Stimulated activated CD4-positive, alpha-beta T cell treated with anti-CD3 and anti-CD28 coated beads, TNF-alpha, amount 100 ng/mL, for 1 hour (primary cell): Measurements from ENCODE around the gene PFDN4.

ENCODE experiments used
- DNase-seq, 3 donors: peaks; one replicate each; pipeline ENCODE4 v3.0.0-alpha.2; 2020; ENCODE audit warnings: low read depth in 3 of 3, low spot score in 1 of 3

PFDN4 gene

GRCh38 chr20:54200487-54201267 is 7.2 kb upstream of the PFDN4 start:
- DNase-seq: no peak

- no peak for DNase-seq
Observed at GRCh38 chr20:54201268-54201846, 6.5 kb upstream of the PFDN4 start.

GRCh38 chr20:54203281-54203680 is 4.6 kb upstream of the PFDN4 start:
- no peak for DNase-seq

GRCh38 chr20:54204063-54204462 is 3.8 kb upstream of the PFDN4 start:
- DNase-seq: no peak

- no peak for DNase-seq
Observed at GRCh38 chr20:54204481-54204880, 3.4 kb upstream of the PFDN4 start.

GRCh38 chr20:54205450-54205849 is 2.4 kb upstream of the PFDN4 start:
- DNase-seq: no peak

GRCh38 chr20:54207053-54207742 is 689 bp upstream of the PFDN4 start:
- no peak for DNase-seq

- DNase-seq: peak in 1 of 3 donors; percentile 11
Observed at GRCh38 chr20:54208548-54209176, 775 bp downstream of the PFDN4 start.

- no peak for DNase-seq
Observed at GRCh38 chr20:54209216-54209813, 1.4 kb downstream of the PFDN4 start.

GRCh38 chr20:54212226-54212625 is 4.3 kb downstream of the PFDN4 start:
- DNase-seq: no peak

- no peak for DNase-seq
Observed at GRCh38 chr20:54212871-54213270, 5.0 kb downstream of the PFDN4 start.

GRCh38 chr20:54214566-54214965 is 6.7 kb downstream of the PFDN4 start:
- DNase-seq: no peak

GRCh38 chr20:54215157-54215789 is 7.4 kb downstream of the PFDN4 start:
- no peak for DNase-seq

- no peak for DNase-seq
Observed at GRCh38 chr20:54217762-54218161, 9.9 kb downstream of the PFDN4 start.

GRCh38 chr20:54218470-54218869 is 10.6 kb downstream of the PFDN4 start:
- DNase-seq: no peak

GRCh38 chr20:54219751-54220426 is 12.0 kb downstream of the PFDN4 start:
- no peak for DNase-seq

- no peak for DNase-seq
Observed at GRCh38 chr20:54220722-54221121, 12.8 kb downstream of the PFDN4 start.

GRCh38 chr20:54221353-54221752 is 13.5 kb downstream of the PFDN4 start:
- no peak for DNase-seq

- no peak for DNase-seq
Observed at GRCh38 chr20:54221996-54222890, 14.4 kb downstream of the PFDN4 start.
